ENCODE data around the gene PRRT1.
"Not testable (repeated sequence)": the region's sequence is repeated elsewhere in the genome, so short reads cannot be mapped to it uniquely, and the experiment has no call there.

The PRRT1 gene

GRCh38 chr6:32117461-32117860 lies 34.3 kb downstream of the PRRT1 start:
- no peak for FAIRE-seq

DNA sequence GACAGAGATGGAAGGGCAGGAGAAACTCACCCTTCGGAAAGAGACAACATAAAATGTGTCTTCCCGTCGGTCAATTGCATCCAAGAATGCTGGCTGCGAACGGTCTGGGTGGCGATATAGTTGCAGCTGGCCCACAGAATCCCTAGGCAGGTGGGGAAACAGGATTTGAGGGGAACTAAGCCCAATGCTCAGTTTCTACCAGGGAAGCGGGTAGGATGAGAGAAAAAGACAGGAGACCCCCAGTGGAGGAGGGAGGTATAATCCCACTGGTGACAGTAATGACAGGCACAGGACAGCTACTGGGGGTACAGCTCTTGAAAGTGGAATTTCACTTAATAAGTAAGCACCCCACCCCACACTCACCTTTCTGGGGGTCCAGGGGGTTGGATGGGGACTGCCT lies 35.1 kb downstream of the PRRT1 start:
- FAIRE-seq = no peak

- FAIRE-seq = no peak
Observed at GRCh38 chr6:32115623-32116022, 36.1 kb downstream of the PRRT1 start.

GRCh38 chr6:32114796-32115195 lies 36.9 kb downstream of the PRRT1 start:
- no peak for FAIRE-seq

- peak; percentile 72 for FAIRE-seq
Observed at GRCh38 chr6:32113386-32114352, 38.1 kb downstream of the PRRT1 start.

DNA sequence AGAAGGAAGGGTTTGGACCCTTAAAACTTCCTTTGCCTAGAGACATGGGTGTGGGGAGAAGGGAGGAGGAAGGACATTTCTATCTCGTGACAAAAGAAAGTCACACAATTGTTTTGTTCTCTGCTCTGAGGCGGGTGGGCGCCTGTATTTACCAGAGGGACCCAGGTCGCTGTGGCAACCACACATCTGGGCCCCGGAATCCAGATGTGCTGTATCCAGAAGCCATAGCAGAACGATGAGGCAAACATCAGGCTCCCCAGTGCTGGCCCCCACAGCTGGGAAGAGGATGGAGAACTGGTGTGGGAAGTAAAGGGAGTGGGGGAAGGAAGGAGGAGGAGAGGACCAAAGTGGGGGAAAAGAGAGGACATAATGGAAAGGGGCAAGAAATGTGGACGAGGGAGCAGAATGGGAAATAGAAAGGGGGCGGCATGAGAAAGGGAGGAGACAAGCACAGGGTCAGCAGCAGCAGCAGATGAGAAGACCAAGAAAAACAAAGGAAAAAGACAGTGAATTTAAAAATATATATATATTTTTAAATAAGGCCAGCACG lies 39.2 kb downstream of the PRRT1 start:
- no peak for FAIRE-seq

DNA sequence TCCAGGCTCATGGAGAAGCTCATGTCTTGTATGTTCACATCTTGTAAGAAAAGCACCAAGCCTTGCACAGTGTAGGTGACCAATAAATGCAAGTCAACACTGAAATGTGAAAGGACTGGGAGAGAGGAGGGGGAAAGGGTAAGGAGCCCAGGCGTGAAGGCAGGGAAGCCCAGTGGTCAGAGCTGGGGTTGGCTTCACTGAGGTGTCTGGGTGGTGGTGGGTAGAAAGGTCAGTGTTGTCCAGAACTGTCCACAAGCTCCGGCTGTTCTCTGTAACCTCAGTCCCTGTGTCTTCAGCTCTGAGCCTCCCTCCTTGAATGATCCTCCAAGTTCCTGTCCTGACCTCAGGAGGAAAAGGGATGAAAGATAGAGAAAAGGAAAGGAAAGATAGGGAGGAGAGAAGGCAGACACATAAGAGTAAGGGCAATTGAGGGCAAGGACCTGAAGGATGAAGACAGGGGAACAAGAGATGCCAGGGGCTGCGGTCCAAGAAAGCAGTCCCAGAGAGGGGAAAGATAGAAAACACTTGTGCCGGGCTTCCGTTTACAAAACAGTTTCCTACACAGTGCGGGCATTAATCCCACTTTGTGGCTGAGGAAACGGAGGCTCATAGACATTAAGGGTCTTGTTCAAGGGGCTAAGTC lies 40.2 kb downstream of the PRRT1 start:
- FAIRE-seq = no peak

GRCh38 chr6:32110632-32111031 lies 41.1 kb downstream of the PRRT1 start:
- FAIRE-seq = no peak

DNA sequence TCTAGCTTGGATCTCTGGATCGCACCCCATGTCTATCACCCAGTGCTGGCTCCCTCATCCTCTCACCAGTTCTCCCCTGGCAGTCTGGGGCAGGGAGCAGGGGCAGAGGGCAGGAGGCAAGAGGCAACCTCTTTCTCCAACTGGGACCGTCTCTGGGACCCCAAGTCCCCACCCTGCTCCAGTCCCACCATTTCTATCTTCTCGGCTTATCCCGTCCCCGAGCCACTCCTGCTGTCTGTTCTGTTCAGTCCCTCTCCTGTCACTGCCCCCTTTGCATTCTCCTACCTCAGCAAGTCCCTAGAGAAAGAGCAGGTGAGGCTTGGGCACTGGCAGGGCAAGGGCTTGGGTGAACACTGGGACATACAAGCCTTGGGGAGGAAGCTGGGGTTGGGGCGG lies 42.0 kb downstream of the PRRT1 start:
- no peak for FAIRE-seq

DNA sequence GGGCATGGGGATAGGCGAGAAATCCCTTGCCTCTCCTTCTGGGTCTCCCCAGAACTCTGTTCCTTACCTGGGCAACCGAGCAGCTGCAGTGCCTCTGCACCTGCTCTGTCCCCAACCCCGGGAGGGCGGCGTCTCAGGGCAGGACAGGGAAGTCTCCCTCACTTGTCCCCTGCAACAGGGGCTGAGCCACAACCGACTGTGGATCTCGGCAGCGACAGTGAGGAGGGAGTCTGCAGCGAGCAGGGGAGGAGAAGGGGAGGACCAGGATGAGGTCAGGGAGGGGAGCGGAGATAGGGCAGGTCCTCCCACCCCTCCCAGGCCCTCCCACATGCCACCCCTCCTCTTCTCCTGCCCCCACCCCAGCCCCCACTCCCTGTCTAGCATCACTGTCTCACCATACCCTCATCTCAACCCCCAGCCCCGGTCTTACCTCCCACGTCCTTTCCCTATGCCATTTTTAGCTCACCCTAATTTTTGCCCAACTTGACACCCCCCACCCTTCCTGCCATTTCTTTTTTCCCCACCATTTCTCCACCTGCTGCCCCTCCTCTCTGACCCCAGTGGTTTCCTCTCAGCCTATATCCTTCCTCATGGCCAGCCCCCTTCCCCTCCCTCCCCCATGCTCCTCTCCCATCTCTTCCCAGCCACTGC lies 42.5 kb downstream of the PRRT1 start, which contains the start of gene TNXB:
TSS of gene TNXB (minus strand) at position 225 of the 651 bp plus-strand sequence. CDS start 11,140 bp downstream, outside the sequence.
- no peak for FAIRE-seq

- FAIRE-seq = no peak
Observed at GRCh38 chr6:32108727-32109113, 43.0 kb downstream of the PRRT1 start.

GRCh38 chr6:32108094-32108627 lies 43.6 kb downstream of the PRRT1 start:
- no peak for FAIRE-seq

- FAIRE-seq = no peak
Observed at GRCh38 chr6:32107406-32107805, 44.3 kb downstream of the PRRT1 start.

DNA sequence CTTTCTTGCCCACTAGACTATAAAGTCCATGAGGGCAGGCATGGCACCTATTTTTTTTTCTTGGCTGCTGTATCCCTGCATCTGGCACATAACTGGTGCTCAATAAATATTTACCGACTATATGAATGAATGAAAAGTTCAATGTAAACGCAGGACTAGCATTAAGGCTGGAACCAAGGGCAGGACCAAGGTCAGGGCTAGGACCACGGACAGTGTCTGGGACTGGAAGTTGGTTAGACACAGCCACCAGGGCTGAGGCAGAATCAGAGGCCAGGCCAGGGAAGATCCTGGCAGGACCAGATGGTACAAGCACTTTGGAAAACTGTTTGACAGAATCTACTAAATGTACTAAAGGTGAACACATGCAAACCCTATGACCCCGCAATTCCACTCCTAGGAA lies 46.3 kb downstream of the PRRT1 start:
- no peak for FAIRE-seq

- FAIRE-seq = no peak
Observed at GRCh38 chr6:32102255-32102654, 49.5 kb downstream of the PRRT1 start.

DNA sequence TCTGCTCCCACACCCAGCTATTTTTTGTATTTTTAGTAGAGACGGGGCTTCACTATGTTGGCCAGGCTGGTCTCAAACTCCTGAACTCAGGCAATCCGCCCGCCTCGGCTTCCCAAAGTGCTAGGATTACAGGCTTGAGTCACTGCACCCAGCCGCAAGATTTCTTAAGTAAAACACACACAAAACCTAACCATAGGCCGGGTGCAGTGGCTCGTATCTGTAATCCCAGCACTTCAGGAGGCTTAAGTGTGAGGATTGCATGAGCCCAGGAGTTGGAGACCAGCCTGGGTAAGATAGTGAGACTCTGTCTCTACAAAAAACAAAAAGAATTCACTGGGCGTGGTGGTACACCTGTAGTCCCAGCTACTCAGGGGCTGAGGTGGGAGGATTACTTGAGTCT lies 51.5 kb downstream of the PRRT1 start:
- not testable (repeated sequence) for FAIRE-seq
